Astrocyte (in vitro differentiated cells and primary cell): Measurements from ENCODE around the gene KCNJ12. TPM values are rescaled to one million over a fixed set of nuclear protein-coding genes. Genes with fewer than 3 reads are reported as not detected.
"Not testable (repeated sequence)": the region's sequence is repeated elsewhere in the genome, so short reads cannot be mapped to it uniquely, and the experiment has no call there.

Experiments
- DNase-seq: peaks from one replicate; pipeline ENCODE4 v3.0.0-alpha.2; 2010; ENCODE audit warnings: low read depth
- FAIRE-seq: peaks from 2 replicates; lab custom pipeline; 2011; peaks lifted over from hg19 to GRCh38; lab: Jason Lieb, UNC
- H2AFZ ChIP-seq: 2 replicates; pipeline ENCODE4 v1.6.0; 2012; ENCODE audit warnings: low read depth, low read length, inconsistent platforms
- H3K27ac ChIP-seq: 2 replicates; pipeline ENCODE4 v1.5.1; 2011; ENCODE audit warnings: low read depth, low read length, inconsistent platforms
- H3K27me3 ChIP-seq: 2 replicates; pipeline ENCODE4 v1.6.0; 2011; ENCODE audit warnings: low read length, inconsistent platforms; ENCODE audit not compliant: insufficient read depth
- H3K36me3 ChIP-seq: 2 replicates; pipeline ENCODE4 v1.5.1; 2011; ENCODE audit warnings: low read length, inconsistent platforms; ENCODE audit not compliant: insufficient read depth
- H3K4me1 ChIP-seq: 2 replicates; pipeline ENCODE4 v1.5.1; 2011; ENCODE audit warnings: low read length, inconsistent platforms; ENCODE audit not compliant: insufficient read depth
- H3K4me2 ChIP-seq: 2 replicates; pipeline ENCODE4 v1.6.0; 2012; ENCODE audit warnings: low read length, inconsistent platforms
- H3K4me3 ChIP-seq: 2 replicates; pipeline ENCODE4 v1.5.1; 2011; ENCODE audit warnings: low read depth, mild to moderate bottlenecking, low read length, inconsistent platforms; ENCODE audit not compliant: insufficient read depth
- H3K79me2 ChIP-seq: 2 replicates; pipeline ENCODE4 v1.6.0; 2012; ENCODE audit warnings: mild to moderate bottlenecking, low read length, inconsistent platforms; ENCODE audit not compliant: insufficient read depth
- H3K9ac ChIP-seq: 2 replicates; pipeline ENCODE4 v1.6.0; 2012; ENCODE audit warnings: mild to moderate bottlenecking, low read length, inconsistent platforms
- H3K9me3 ChIP-seq: 2 replicates; pipeline ENCODE4 v1.5.1; 2012; ENCODE audit warnings: low read depth, mild to moderate bottlenecking, low read length, inconsistent platforms; ENCODE audit not compliant: insufficient read depth
- H4K20me1 ChIP-seq: 2 replicates; pipeline ENCODE4 v1.6.0; 2012; ENCODE audit warnings: low read length, inconsistent platforms; ENCODE audit not compliant: insufficient read depth
- H3K27ac Mint-ChIP-seq: one replicate; pipeline ENCODE4 v1.8.0; 2021; ENCODE audit warnings: mild to moderate bottlenecking, mixed read lengths; ENCODE audit not compliant: unreplicated experiment
- H3K27me3 Mint-ChIP-seq: one replicate; pipeline ENCODE4 v1.8.0; 2021; ENCODE audit warnings: low read depth, mixed read lengths; ENCODE audit not compliant: unreplicated experiment
- H3K36me3 Mint-ChIP-seq: one replicate; pipeline ENCODE4 v1.8.0; 2021; ENCODE audit warnings: low read depth, mixed read lengths; ENCODE audit not compliant: unreplicated experiment
- H3K4me1 Mint-ChIP-seq: one replicate; pipeline ENCODE4 v1.8.0; 2021; ENCODE audit warnings: low read depth, mixed read lengths; ENCODE audit not compliant: unreplicated experiment
- H3K4me3 Mint-ChIP-seq: one replicate; pipeline ENCODE4 v1.8.0; 2021; ENCODE audit warnings: mild to moderate bottlenecking, moderate library complexity, mixed read lengths; ENCODE audit not compliant: unreplicated experiment
- H3K9me3 Mint-ChIP-seq: one replicate; pipeline ENCODE4 v1.8.0; 2021; ENCODE audit warnings: mild to moderate bottlenecking, mixed read lengths; ENCODE audit not compliant: unreplicated experiment
- CTCF ChIP-seq: IDR thresholded peaks from 2 replicates; pipeline ENCODE4 v1.5.1; 2011; ENCODE audit warnings: low read depth, mild to moderate bottlenecking, inconsistent platforms, low read length, moderate library complexity; ENCODE audit not compliant: insufficient read depth
- EZH2 ChIP-seq: IDR thresholded peaks from 2 replicates; pipeline ENCODE4 v1.6.1; 2012; ENCODE audit warnings: mild to moderate bottlenecking, low read length, inconsistent platforms; ENCODE audit not compliant: insufficient read depth
- total RNA-seq: library from RNA; stranded (reverse); gene quantifications from 2 replicates; pipeline ENCODE4 v1.2.1, GENCODE V29; 2021

KCNJ12 gene
- total RNA-seq, 1 donor from 2014 or later: 1.2 TPM

GRCh38 chr17:21455761-21456160, 79.6 kb downstream of the KCNJ12 start:
- H2AFZ ChIP-seq: no peak overlapping the region
- H3K27ac ChIP-seq: no peak overlapping the region
- no peaks in the 10 kb centered on the region for H3K36me3 ChIP-seq
- peaks cover 10% of the 10 kb centered on the region for H3K4me1 ChIP-seq
- H3K4me2 ChIP-seq: no peak overlapping the region
- no peaks in the 10 kb centered on the region for H3K4me1 Mint-ChIP-seq
- H3K79me2 ChIP-seq: no peaks in the 10 kb centered on the region
- no peaks in the 10 kb centered on the region for H4K20me1 ChIP-seq
- no peak for TF ChIP-seq EZH2
- TF ChIP-seq CTCF: no peak
- no peak overlapping the region for H3K4me3 Mint-ChIP-seq
- DNase-seq: no peak
- no peaks in the 10 kb centered on the region for H3K9me3 ChIP-seq
- H3K36me3 Mint-ChIP-seq: no peaks in the 10 kb centered on the region
- H3K9ac ChIP-seq: no peak overlapping the region
- no peak overlapping the region for H3K27ac Mint-ChIP-seq
- no peaks in the 10 kb centered on the region for H3K9me3 Mint-ChIP-seq
- no peak overlapping the region for H3K4me3 ChIP-seq
- FAIRE-seq: no peak
- peaks cover 9% of the 10 kb centered on the region for H3K27me3 ChIP-seq
- H3K27me3 Mint-ChIP-seq: peaks cover 41% of the 10 kb centered on the region

GRCh38 chr17:21456449-21456848, 80.3 kb downstream of the KCNJ12 start:
- not testable (repeated sequence) for H3K9me3 ChIP-seq, H3K27ac ChIP-seq, H3K4me3 ChIP-seq, H3K27me3 ChIP-seq, H3K4me2 ChIP-seq, H2AFZ ChIP-seq, H4K20me1 ChIP-seq, H3K79me2 ChIP-seq, H3K27ac Mint-ChIP-seq, H3K36me3 ChIP-seq, FAIRE-seq, H3K9me3 Mint-ChIP-seq, H3K36me3 Mint-ChIP-seq, H3K4me1 Mint-ChIP-seq, DNase-seq, H3K9ac ChIP-seq, H3K4me3 Mint-ChIP-seq
- peaks cover 45% of the 10 kb centered on the region for H3K27me3 Mint-ChIP-seq
- H3K4me1 ChIP-seq: peaks cover 10% of the 10 kb centered on the region

GRCh38 chr17:21457051-21458026, 81.2 kb downstream of the KCNJ12 start:
- no peaks in the 10 kb centered on the region for H3K36me3 Mint-ChIP-seq
- Histone ChIP-seq H3K9me3 (no peaks in the 10 kb centered on the region), H3K9ac (peak overlapping the region; percentile 24), H3K27me3 (peaks cover 9% of the 10 kb centered on the region), H2AFZ (peak overlapping the region; percentile 16), H3K36me3 (no peaks in the 10 kb centered on the region), H3K79me2 (no peaks in the 10 kb centered on the region), H3K27ac (no peak overlapping the region), H3K4me2 (peak overlapping the region; percentile 53), H3K4me3 (no peak overlapping the region), H3K4me1 (peaks cover 10% of the 10 kb centered on the region), H4K20me1 (no peaks in the 10 kb centered on the region)
- peaks cover 49% of the 10 kb centered on the region for H3K27me3 Mint-ChIP-seq
- no peak overlapping the region for H3K4me3 Mint-ChIP-seq
- H3K9me3 Mint-ChIP-seq: no peaks in the 10 kb centered on the region
- DNase-seq: peak; percentile 76
- H3K27ac Mint-ChIP-seq: no peak overlapping the region
- no peaks in the 10 kb centered on the region for H3K4me1 Mint-ChIP-seq
- FAIRE-seq: peak; percentile 84
- no peak for TF ChIP-seq EZH2
- TF ChIP-seq CTCF: peak; percentile 63
